Fibroblast of lung (primary cell): ENCODE results near the gene ITK.

Experiments
- CTCF ChIP-seq, 2 donors: IDR thresholded peaks in 1 of 2; conservative IDR thresholded peaks in 1 of 2; 1 replicate in 1 of 2; 2 replicates in 1 of 2; pipeline ENCODE4 v1.5.1; 2011 to 2012; ENCODE audit warnings: low read length in 2 of 2, control low read depth in 1 of 2, inconsistent platforms in 1 of 2, low read depth in 1 of 2, mild to moderate bottlenecking in 1 of 2
- EZH2 ChIP-seq: IDR thresholded peaks from 2 replicates; pipeline ENCODE4 v1.5.1; 2012; ENCODE audit warnings: low read length, control low read depth, mild to moderate bottlenecking; ENCODE audit errors: missing control alignments

- TF ChIP-seq CTCF (conservative IDR thresholded peaks at IDR 0.05 in 1 of 2, IDR thresholded peaks at IDR 0.05 in 1 of 2; ENCODE audit: low read depth in 1 of 2, low read length in 2 of 2): no peak
- TF ChIP-seq EZH2: no peak
Observed at GRCh38 chr5:157167214-157167621, 13.4 kb upstream of the ITK start.
